Head of caudate nucleus (tissue), 42 donors: Measurements from ENCODE around the gene WDR93.
A peak's percentile ranks its signal among the peaks of the same experiment; 100 is the strongest.

Source experiments
- DNase-seq, 42 donors: peaks; one replicate each; pipeline versions ENCODE4 v3.0.0 to v3.0.0-alpha.2; 2020 to 2021; ENCODE audit warnings: mixed read lengths in 7 of 42
- intact Hi-C: fragments of 100-400 bp; cut with DNase I; formaldehyde crosslinking; loops from one replicate; pipeline ENCODE4 v1.15.0; 2022

WDR93 gene

DNA sequence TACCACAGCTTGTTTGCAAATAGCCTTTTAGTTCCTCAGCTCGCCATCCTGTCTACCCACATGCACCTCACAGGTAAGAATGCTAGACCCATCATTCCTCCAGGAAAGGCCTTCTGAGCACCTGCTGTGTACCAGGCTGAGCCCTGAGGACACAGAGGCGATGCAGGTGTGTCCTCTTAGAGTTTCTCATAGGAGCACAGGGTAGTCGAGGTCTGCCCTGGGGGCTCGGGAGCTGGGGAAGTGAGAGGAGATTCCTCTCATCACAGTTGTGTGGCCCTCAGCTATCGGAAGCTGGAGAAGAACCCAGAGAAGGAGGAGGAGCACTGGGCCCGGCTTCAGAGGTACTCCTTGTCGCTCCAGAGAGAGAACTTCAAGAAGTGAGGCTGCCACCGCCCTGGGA is 52.4 kb downstream of the WDR93 start:
- no peak for DNase-seq
- intact Hi-C loops: no loop called here

DNA sequence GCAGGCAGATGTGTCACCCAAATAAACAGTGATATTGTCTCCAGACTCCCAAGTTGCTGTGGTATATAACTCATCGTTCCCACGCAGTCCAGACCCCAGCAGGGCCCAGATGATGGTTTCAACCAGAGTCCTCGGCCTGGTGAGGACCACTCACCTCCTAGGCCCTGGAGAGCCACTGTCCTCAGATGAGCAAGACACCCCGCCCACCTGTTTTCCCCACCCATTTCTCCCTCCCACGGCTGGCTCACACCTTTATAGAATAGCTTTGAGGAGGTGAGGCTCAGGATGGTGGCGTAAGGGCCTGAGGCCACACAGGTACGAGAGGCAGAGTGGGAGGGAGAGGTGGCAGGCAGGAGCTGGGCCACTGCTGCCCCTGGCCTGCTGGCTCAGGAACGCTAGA is 53.0 kb downstream of the WDR93 start:
- intact Hi-C loops: no loop called here
- no peak for DNase-seq

DNA sequence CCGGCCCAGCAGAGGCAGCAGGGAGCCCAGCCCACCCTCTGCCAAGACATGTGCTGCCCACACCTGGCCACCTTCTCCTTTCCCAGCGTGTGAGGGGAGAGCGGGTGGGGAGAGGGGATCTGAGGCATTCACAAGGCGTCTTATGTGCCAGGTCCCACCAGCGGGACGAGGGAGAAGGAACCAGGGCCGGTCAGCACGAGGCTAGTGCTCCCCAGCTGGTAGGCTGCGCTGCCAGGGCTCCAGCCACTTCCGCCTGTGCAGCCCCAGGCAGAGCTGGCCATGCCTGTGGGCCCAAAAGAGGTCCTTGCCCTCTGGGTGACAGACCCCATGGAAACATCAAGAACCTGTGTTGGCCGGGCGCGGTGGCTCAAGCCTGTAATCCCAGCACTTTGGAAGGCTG is 54.5 kb downstream of the WDR93 start:
- intact Hi-C loops: no loop called here
- DNase-seq: no peak

DNA sequence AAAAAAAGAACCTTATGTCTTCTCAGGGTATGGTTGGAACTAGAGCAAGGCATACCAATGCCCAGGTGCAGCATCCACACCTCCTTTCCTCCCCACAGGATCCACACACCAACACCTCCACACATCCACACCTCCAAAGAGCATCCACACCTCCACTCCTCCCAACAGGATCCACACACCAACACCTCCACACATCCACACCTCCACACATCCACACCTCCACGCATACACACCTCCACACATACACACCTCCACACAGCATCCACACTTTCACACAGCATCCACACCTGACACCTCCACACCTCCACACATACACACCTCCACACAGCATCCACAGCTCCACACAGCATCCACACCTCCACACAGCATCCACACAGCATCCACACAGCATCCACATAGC is 55.2 kb downstream of the WDR93 start:
- no peak for DNase-seq
- intact Hi-C loops: no loop called here

DNA sequence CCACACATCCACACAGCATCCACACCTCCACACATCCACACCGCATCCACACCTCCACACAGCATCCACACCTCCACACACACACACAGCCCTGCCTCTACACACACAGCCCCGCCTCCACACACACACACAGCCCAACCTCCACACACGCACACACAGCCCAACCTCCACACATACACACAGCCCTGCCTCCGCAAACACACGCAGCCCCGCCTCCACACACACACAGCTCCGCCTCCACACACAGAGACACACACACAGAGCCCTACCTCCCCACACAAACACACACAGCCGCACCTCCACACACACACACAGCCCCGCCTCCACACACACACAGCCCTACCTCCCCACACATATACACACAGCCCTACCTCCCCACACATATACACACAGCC is 55.8 kb downstream of the WDR93 start:
- intact Hi-C loops: no loop called here
- DNase-seq: no peak

DNA sequence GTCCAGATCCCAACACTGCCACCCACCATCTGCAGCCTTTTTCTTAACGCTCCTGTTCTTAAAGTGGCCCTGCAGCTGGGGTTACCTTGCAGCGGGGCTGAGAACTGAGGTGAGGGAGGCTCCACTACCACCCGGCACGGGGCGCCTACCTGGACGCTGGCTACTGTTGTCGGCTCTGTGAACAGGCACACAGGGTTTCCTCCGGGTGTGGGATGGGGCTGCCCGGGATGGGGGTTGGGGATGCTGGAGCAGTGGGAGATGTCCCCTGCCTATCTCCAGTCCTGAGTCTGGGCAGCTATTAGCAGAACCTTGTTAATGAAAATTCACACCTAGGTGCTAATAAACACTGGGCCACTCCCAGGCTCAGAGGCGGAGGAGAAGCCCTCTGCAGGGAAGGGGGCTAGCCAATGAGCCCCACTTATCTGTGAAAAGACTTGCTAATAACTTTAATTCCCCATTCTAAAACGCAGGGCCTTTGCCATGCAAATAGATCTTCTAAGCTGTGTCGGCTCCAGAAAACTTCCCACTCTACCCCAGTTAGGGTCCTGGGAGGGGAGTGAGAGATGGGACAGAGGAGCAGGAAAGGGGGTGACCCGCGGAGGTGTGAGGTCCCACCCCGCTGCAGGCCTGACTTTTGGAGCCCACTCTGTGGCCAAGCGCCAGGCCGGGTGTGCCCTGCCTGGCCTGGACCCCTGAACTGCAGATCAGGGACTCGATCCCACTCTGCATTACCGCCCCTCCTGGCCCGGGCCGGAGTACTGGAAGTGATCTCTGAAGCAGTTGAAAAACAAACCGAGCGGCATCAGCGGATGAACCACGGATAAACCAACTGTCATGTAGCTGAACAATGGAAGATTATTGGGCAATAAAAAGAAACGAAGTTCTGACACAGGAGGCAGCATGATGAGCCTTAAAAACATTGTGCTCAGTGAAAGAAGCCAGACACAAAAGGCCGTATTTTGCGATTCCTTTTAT is 57.4 kb downstream of the WDR93 start:
- DNase-seq: no peak
- intact Hi-C loops: no loop called here

DNA sequence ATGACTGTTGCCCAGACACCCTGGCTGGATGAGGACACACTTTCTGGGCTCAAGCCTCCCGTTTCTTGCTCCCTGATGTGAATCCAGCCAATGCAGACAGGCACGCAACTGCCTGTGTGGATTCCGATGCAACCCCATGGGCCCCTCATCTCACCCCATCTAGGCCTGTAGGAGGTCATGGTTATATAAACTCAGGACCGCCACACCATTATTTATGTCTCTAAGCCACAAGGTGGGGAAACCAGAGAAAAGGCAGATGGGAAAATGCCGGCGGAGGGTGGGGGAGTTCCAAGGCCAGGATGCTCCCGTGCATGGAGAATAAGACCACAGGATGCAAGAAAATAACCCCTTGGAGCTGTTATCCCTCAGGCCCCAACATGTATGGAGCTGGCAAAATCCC is 58.4 kb downstream of the WDR93 start:
- no peak for DNase-seq
- intact Hi-C loops: no loop called here

DNA sequence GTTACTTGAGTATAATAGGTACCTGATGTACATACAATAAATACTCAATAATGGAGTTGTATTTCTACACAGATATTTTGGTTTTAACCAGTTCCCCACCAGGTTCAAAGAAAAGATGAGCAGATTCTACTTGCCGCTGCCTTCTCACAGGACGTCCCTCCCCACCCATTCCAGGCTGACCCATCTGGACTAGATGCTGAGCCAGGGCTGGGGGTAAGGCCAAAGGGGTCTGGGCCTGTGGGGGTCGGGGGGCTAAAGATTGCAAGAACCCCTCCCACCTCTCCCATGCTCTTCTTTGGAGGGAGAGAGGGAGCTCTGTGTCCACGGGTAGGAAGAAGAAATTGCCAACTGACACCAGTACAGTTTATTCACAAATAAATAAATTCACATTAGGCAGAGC is 58.9 kb downstream of the WDR93 start:
- intact Hi-C loops: no loop called here
- no peak for DNase-seq

DNA sequence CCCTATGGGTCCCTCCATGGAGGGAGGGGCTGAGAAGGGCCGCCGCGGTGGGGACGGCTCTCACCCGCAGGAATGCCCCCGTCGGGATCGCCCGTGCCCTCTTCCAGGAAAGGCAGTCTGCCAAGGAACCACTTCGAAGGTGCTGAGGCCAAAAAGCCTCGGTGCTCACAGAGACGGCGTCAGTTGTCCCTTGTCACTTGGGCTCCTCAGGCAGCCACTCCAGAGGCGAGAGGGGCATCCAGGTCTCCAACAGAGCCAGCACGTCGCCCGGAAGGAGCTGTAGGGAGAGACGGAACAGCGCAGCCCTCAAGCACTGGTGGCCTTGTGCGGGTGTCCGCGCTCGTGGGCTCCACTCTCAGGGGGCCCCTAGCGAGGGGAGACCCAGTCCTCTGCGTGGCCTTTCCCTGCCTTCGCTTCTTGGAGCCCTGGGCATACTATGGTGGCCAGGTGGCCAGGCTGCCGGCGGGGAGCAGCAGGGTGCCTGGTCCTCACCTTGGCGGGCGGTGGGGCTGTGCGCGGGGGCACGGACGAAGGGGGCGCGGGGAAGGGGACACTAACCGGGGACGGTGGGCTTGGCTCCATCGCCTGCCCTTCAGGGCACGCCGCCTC is 59.4 kb downstream of the WDR93 start:
- intact Hi-C loops: loop anchor here (10.0 kb wide), 1 partner anchor 325 kb away; no protein-coding TSS in a partner anchor
- DNase-seq: peak in 14 of 42 donors; percentile 9 to 48 (median 16)

DNA sequence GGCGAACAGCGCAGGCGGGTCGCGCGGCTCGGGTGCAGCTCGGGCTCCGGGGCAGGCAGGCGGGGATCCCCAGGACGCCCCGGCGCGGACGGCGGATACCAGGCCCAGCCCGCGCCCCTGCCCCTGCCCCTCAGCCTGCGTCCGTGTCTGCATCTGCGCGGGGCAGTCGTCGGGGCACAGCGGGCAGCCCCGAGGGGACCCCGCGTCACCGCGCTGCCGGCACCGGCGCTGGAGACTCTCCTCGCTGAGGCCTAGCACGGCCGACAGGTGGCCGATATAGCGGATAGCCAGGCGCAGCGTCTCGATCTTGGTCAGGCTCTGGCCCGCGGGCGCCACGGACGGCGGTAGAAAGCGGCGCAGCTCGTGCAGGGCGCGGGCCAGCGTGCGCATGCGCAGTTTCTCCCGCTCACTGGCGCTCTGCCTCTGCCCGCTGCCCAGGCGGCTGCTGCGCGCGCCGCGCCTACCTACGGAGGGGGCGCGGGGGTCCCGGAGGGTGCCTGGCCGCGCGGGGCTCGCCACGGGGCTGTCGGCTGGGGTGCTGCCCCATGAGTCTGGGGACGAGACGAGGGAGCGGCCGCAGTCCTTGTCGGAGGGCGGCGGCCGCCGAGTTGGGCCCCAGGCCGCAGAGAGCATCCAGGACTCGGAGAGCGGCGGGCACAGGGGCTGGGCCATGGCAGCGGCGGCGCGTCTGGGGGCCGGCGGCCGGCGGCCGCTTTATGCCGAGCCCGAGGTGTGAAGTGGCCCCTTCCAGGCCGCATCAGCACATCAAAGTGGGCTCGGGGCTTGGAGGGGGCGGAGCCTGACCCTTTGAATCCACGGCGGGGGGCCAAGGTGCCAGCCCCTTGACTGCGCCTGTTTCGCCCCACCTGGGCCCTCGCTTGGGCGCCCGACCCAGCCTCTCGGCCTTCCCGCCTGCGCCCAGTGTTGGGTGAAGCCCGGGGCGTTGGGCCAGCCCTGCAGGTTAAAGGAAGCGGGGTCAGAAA is 60.2 kb downstream of the WDR93 start, which contains the start of gene MESP1:
MESP1 (minus strand) TSS at position 690 of the 983 bp plus-strand sequence; CDS start at position 672, 18 bp downstream.
- intact Hi-C loops: loop anchor here (10.0 kb wide), 1 partner anchor 324 kb away; no protein-coding TSS in a partner anchor
- peak; percentile 74 to 96 (median 90) for DNase-seq

DNA sequence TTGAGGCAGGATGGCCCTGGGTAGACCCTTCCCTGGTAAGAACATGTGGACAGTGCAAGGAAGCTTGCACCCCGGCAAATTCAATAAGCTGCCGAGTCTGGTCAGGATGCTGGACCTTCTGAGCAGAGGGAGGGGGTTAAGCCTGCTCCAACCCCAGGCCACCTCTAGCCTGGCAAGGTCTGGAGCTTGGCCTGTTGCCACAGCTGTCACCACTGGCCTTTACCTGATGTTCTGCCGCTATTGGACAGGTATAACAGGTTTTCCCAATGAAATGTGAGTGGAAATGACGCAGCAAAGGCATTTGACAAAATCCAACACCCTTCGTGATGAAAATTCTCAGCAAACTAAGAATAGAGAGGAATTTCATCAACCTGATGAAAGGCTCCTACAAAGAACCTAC is 61.1 kb downstream of the WDR93 start:
- intact Hi-C loops: loop anchor here (10.0 kb wide), 1 partner anchor 323 kb away; no protein-coding TSS in a partner anchor
- DNase-seq: no peak

DNA sequence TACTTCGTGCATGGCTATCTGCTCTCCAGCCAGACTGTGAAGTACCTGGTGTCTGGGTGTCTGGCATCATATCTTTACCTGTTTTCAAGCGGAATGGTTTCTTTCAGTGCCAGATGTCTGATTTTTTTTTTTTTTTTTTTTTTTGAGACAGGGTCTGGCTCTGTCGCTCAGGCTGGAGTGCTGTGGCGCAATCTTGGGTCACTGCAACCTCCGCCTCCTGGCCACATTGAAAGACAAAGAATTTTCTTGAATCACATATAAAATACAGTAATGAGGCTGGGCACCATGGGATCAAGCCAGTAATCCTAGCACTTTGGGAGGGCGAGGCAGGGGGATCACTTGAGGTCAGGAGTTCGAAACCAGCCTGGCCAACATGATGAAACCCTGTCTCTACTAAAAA is 63.2 kb downstream of the WDR93 start:
- no peak for DNase-seq
- intact Hi-C loops: loop anchor here (10.0 kb wide), 1 partner anchor 321 kb away; no protein-coding TSS in a partner anchor

DNA sequence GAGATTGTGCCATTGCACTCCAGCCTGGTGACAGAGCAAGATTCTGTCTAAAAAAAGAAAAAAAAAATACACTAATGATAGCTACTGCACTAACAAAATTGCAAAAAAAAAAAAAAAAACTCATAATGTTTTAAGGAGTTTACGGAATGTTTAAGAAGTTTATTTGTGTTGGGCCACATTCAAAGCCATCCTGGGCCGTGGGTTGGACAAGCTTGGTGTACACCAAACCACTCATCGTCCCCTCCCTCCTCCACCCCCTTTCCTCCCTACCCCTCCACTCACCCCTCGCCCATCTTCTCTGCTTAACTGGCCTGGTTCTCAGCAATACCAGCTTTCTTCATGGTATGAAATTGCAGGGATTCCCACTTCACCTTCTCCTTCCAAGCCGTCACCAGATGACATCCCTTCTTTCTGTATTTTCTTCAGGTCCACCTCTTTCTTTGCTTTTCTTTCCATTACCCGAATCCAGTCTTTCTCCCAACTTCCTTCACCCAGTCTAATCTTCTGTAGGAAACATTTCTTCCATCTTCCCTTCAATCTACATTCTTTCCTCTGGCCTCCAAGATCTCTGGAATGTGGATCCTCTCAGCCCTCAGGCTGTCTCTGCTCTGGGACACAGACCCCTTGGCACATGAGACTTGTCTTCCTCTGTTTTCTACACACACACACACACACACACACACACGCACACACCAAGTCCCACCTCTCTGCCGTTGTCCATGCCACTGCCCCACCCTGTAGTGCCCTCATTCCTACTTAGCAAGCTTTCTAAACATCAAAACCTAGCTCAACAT is 63.9 kb downstream of the WDR93 start:
- DNase-seq: no peak
- intact Hi-C loops: loop anchor here (10.0 kb wide), 1 partner anchor 320 kb away; no protein-coding TSS in a partner anchor

DNA sequence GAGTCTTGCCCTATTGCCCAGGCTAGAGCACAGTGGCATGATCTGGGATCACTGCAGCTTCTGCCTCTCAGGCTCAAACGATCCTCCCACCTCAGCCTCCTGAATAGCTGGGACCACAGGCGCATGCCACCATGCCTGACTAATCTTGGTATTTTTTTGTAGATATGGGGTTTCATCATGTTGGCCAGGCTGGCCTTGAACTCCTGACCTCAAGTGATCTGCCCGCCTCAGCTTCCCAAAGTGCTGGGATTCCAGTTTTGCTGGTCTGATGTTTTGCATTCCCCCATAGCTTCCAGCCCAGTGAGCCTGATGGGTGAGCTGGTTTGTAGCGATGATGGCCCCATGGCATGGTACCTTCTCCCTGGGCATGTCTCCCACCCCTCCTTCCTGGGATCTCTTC is 65.1 kb downstream of the WDR93 start:
- no peak for DNase-seq
- intact Hi-C loops: loop anchor here (10.0 kb wide), 1 partner anchor 319 kb away; no protein-coding TSS in a partner anchor

DNA sequence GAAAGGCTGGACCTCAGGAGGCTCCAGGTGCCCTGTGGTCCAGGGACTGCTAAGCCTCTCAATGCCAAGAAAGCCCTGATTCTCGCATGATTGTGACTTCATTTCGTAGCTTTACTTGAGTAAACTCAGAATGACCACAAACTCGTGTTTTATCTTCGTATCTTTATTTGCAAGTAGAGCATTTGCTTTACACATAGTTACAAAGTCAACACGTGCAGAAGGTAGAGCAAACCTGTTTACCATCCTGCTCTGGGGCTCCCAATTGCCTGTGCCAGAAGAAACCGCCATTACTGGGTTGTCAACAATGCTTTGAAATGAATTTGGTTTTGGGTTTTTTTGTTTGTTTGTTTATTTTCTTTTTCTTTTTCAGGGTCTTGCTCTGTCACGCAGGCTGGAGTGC is 66.3 kb downstream of the WDR93 start:
- intact Hi-C loops: loop anchor here (10.0 kb wide), 1 partner anchor 318 kb away; no protein-coding TSS in a partner anchor
- no peak for DNase-seq

DNA sequence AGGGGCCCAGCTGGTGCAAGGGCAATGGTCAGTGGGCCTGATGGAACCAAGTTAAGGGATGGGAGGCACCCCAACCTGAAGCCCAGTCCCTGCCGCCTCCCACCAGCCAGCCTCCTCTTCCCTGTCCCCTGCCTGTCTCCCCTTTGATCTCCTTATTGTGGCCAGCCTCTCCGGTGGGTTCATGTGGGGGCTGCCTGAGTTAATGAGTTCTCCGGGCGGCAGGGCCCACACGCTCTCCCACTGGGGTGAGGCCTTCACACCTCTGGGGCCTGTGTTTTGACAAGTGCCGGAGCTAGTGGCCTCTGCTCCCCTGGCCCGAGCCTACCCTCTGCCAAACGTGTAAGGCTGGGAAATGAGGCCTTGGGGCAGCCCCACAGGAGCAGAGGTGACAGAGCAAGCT is 67.7 kb downstream of the WDR93 start:
- intact Hi-C loops: loop anchor here (10.0 kb wide), 1 partner anchor 317 kb away; no protein-coding TSS in a partner anchor
- DNase-seq: no peak

DNA sequence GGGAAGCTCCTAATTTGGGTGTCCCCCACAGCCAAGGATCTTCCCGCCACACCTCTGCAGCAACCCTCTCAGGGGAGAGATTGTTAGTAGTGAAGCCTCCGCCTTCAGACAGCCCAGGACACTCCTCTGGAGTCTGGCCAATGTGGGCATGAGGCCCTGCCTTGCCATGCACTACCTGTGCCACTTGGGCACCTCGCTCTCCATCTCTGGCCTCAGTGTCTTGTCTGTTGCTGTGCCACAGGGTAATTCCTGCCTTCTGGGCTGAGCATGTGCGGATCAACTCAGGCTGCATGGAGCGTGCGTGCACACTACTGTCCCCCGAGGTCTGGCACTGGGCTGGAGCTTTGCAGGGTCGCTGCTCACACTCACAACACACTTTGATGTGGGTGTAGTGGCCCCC is 68.4 kb downstream of the WDR93 start:
- intact Hi-C loops: loop anchor here (10.0 kb wide), 1 partner anchor 316 kb away; no protein-coding TSS in a partner anchor
- no peak for DNase-seq

DNA sequence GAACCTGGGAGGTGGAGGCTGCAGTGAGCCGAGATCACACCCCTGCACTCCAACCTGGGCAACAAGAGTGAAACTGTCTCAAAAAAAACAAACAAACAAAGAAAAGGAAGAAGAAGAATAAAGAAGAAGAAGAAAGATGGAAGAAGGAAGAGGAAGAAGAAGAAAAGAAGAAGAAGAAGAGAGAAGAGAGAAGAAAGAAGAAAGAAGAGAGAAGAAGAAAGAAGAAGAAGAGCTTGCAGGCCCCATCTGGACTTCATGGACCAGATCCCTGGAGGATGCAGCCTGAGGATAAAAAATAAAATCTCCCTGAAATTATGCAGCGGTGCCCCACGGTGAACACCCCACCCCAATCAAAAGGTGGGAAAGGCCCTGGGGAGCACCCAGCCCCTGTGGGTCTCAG is 69.2 kb downstream of the WDR93 start:
- DNase-seq: no peak
- intact Hi-C loops: loop anchor here (5.0 to 10.0 kb wide), 2 partner anchors 117 to 315 kb away; no protein-coding TSS in a partner anchor
